ENCODE data around the gene C8G. TPM values are rescaled to one million over a fixed set of nuclear protein-coding genes. Genes with fewer than 3 reads are reported as not detected.

The C8G gene
- total and polyA plus RNA-seq, 2 of the 8 experiments (the other 6 are each of a cell fraction or from before 2014, with no cell fraction given), result 0.62 to 0.80 TPM

- Histone ChIP-seq H3K9ac (replicated peaks in 1 of 4; ENCODE audit: extremely low read depth in 1 of 4, low read depth in 3 of 4, low read length in 3 of 4) (peak overlapping the region in 3 of 4 experiments; percentile 42 to 63 (median 60); a peak in 3 of 7 replicates), H4K5ac (ENCODE audit: insufficient read length, low read depth, low read length) (no peak overlapping the region), H4K91ac (replicated peaks; ENCODE audit: insufficient read length, low read length) (no peak overlapping the region), H2AK5ac (ENCODE audit: low read depth, low read length) (no peak overlapping the region), H3K4me3 (ENCODE audit: extremely low read depth in 1 of 4, insufficient read depth in 2 of 4, low read depth in 3 of 4, low read length in 4 of 4) (peak overlapping the region; percentile 68 to 95 (median 72)), H3K27me3 (replicated peaks in 1 of 4; ENCODE audit: control insufficient read depth in 3 of 4, extremely low read depth in 1 of 4, insufficient read depth in 3 of 4, low read length in 3 of 4) (no peaks in the 10 kb centered on the region), H4K8ac (ENCODE audit: extremely low read depth, insufficient read depth, low read length) (no peak overlapping the region), H2BK20ac (ENCODE audit: low read length) (no peak overlapping the region), H3K9me3 (ENCODE audit: insufficient read depth in 2 of 2, low read depth in 1 of 2, low read length in 1 of 2) (no peaks in the 10 kb centered on the region), H3K18ac (ENCODE audit: extremely low read depth, low read length) (peak overlapping the region; percentile 78), H3K56ac (replicated peaks; ENCODE audit: insufficient read length, low read depth, low read length) (peak overlapping the region; percentile 59), H3K14ac (ENCODE audit: insufficient read length) (no peak overlapping the region), H3K79me2 (ENCODE audit: control insufficient read depth in 1 of 2, insufficient read depth in 2 of 2, low read length in 2 of 2) (peaks cover 0 to 3% of the 10 kb centered on the region in 2 experiments; a peak in 1 of 4 replicates), H3K4me1 (replicated peaks in 1 of 4; ENCODE audit: control insufficient read depth in 3 of 4, insufficient read depth in 4 of 4, low read length in 3 of 4) (peaks cover 0 to 18% (median 11%) of the 10 kb centered on the region in 4 experiments; a peak in 5 of 7 replicates), H2AFZ (ENCODE audit: low read length) (no peak overlapping the region), H2BK5ac (ENCODE audit: low read depth, low read length) (no peak overlapping the region; the same call in 1 of the 2 replicates), H3K4ac (replicated peaks; ENCODE audit: insufficient read length, low read depth, low read length) (peak overlapping the region; percentile 53), H3K27ac (ENCODE audit: low read depth, low read length) (no peak overlapping the region; the same call in 1 of the 2 replicates), H2BK120ac (replicated peaks; ENCODE audit: low read depth, low read length) (no peak overlapping the region), H2BK12ac (ENCODE audit: low read depth, low read length) (no peak overlapping the region), H4K20me1 (replicated peaks in 1 of 2; ENCODE audit: control insufficient read depth in 1 of 2, insufficient read depth in 2 of 2, low read length in 2 of 2) (peaks cover 5 to 24% of the 10 kb centered on the region in 2 experiments), H3K36me3 (ENCODE audit: control insufficient read depth in 2 of 4, insufficient read depth in 4 of 4, low read length in 3 of 4) (peaks cover 12 to 34% (median 16%) of the 10 kb centered on the region in 4 experiments; a peak in 7 of 8 replicates), H3K23me2 (ENCODE audit: low read depth, low read length) (peaks cover 5% of the 10 kb centered on the region; the same call in 1 of the 2 replicates), H3K79me1 (ENCODE audit: low read depth, low read length) (no peaks in the 10 kb centered on the region), H2BK15ac (ENCODE audit: low read length) (no peak overlapping the region), H3K4me2 (ENCODE audit: insufficient read depth in 1 of 2, low read depth in 2 of 2, low read length in 2 of 2) (peak overlapping the region; percentile 64 to 66), H3K23ac (ENCODE audit: insufficient read length) (no peak overlapping the region)
- peak in 1 of 2 experiments; percentile 66 for DNase-seq (ENCODE audit: low read depth in 1 of 2, low spot score in 2 of 2)
- WGBS, 2 experiments (ENCODE audit: extremely low coverage in 1 of 2, insufficient coverage in 1 of 2, insufficient read length in 1 of 2, insufficient replicate concordance in 2 of 2, low coverage in 1 of 2, low lambda C conversion rate in 2 of 2, missing lambda C conversion rate in 1 of 2), result 0% methylated on average over 27 of the region's 45 CpGs; no CpG with 5 or more reads in 1 of the 2 experiments
- FAIRE-seq, result no peak
- POLR2A ChIA-PET (ENCODE audit: partially characterized antibody), result interaction anchor here (1.2 to 2.1 kb wide), 4 partner anchors 17 to 124 kb away, joined by 3 to 9 read pairs (median 4); no protein-coding TSS in a partner anchor
- TF ChIP-seq HDAC2 (IDR thresholded peaks at IDR 0.05; ENCODE audit: borderline replicate concordance in 1 of 2, low read depth in 2 of 2, low read length in 2 of 2) (0 out of 4 replicates have a peak, but pooled peaks of 1 of the 2 experiments have one; percentile 28), RBBP5 (IDR thresholded peaks at IDR 0.05; ENCODE audit: borderline replicate concordance, low read depth, low read length) (0 out of 2 replicates have a peak, but pooled peaks have one; percentile 48), PHF8 (conservative IDR thresholded peaks at IDR 0.05; ENCODE audit: low read depth, low read length) (peak; percentile 72; the same call in 1 of the 2 replicates), USF2 (IDR thresholded peaks at IDR 0.05; ENCODE audit: low read length) (no peak), YY1 (IDR thresholded peaks at IDR 0.05; ENCODE audit: low read depth, low read length) (no peak)
- CTCF ChIA-PET (ENCODE audit: partially characterized antibody), result interaction anchor here (0.6 to 2.1 kb wide), 5 partner anchors 11 to 124 kb away, joined by 3 to 7 read pairs (median 5); no protein-coding TSS in a partner anchor
Observed at GRCh38 chr9:136944212-136944518, 878 bp upstream of the C8G start.
